ENCODE measurements around the gene SPOCK2. TPM values are rescaled to one million over a fixed set of nuclear protein-coding genes. Genes with fewer than 3 reads are reported as not detected.

The SPOCK2 gene
- total and polyA plus RNA-seq, 2 of the 13 experiments (the other 11 are each of a cell fraction or from before 2014, with no cell fraction given): 8.6 to 30.6 TPM

DNA sequence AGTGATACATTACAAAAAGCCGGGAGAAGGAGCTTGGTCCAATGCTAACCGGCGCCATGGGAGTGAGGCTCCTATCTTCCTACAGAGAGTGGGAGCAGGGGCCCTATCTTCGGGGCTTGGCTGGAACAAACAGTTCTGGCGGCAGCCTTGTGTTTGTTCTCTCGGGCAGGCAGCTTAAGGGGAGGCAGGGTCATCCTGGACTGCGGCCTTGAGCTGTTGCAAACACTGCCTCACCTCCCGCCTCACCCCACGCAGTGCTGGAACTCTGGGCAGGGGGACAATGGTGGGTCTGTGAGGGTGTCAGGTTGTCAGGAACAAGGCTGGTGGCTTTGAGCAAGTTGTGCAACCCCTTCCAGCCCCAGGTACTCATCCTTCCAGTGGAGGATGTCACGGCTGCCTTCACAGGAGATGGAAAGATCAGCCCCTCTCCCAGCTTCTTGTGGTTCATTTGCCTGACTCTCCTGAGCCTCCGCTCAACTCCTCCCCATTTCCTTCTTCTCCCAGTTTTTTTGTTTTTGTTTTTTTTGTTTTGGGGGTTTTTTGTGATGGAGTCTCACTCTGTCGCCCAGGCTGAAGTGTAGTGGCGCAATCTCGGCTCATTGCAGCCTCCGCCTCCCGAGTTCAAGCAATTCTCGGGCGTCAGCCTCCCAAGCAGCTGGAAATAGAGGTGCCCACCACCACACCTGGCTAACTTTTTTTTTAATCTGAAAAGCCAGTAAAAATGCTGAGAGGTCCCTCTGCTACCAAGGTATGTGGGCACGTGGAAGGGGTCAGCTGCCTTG lies 57.4 kb downstream of the SPOCK2 start (continued):
- TF ChIP-seq, protein P1, sequence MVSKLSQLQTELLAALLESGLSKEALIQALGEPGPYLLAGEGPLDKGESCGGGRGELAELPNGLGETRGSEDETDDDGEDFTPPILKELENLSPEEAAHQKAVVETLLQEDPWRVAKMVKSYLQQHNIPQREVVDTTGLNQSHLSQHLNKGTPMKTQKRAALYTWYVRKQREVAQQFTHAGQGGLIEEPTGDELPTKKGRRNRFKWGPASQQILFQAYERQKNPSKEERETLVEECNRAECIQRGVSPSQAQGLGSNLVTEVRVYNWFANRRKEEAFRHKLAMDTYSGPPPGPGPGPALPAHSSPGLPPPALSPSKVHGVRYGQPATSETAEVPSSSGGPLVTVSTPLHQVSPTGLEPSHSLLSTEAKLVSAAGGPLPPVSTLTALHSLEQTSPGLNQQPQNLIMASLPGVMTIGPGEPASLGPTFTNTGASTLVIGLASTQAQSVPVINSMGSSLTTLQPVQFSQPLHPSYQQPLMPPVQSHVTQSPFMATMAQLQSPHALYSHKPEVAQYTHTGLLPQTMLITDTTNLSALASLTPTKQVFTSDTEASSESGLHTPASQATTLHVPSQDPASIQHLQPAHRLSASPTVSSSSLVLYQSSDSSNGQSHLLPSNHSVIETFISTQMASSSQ (IDR thresholded peaks at IDR 0.05; ENCODE audit: low read depth): peak; percentile 62
- TF ChIP-seq, protein P1 (CRISPR knock-in tag; IDR thresholded peaks at IDR 0.05; ENCODE audit: borderline replicate concordance): peak; percentile 92
- TF ChIP-seq RELA (CRISPR knock-in tag; IDR thresholded peaks at IDR 0.05) (0 out of 2 replicates have a peak, but pooled peaks have one; percentile 66), ZC3H4 (CRISPR knock-in tag; IDR thresholded peaks at IDR 0.05; ENCODE audit: borderline replicate concordance) (peak; percentile 38; the same call in 1 of the 2 replicates), NCOR1 (IDR thresholded peaks at IDR 0.05; ENCODE audit: borderline replicate concordance, low read length) (no peak), ZNF530 (CRISPR knock-in tag; IDR thresholded peaks at IDR 0.05; ENCODE audit: low read depth) (no peak), CCAR2 (optimal IDR thresholded peaks at IDR 0.05; ENCODE audit: low read depth, low read length) (no peak), SNRNP70 (IDR thresholded peaks at IDR 0.05; ENCODE audit: low read depth, low read length) (no peak), ZNF790 (CRISPR knock-in tag; IDR thresholded peaks at IDR 0.05; ENCODE audit: borderline replicate concordance) (no peak), FOXJ3 (CRISPR knock-in tag; IDR thresholded peaks at IDR 0.05; ENCODE audit: borderline replicate concordance) (peak; percentile 68; the same call in 1 of the 2 replicates), ZNF335 (CRISPR knock-in tag; IDR thresholded peaks at IDR 0.05) (no peak), HIVEP1 (CRISPR knock-in tag; IDR thresholded peaks at IDR 0.05) (peak; percentile 58; the same call in 1 of the 2 replicates), KDM1A (CRISPR knock-in tag; IDR thresholded peaks at IDR 0.05) (peak; percentile 61; the same call in 1 of the 2 replicates), TEAD2 (CRISPR knock-in tag; IDR thresholded peaks at IDR 0.05) (no peak), ZNF570 (CRISPR knock-in tag; IDR thresholded peaks at IDR 0.05; ENCODE audit: borderline replicate concordance) (no peak), ONECUT2 (CRISPR knock-in tag; IDR thresholded peaks at IDR 0.05) (no peak)
- TF ChIP-seq, protein P2, sequence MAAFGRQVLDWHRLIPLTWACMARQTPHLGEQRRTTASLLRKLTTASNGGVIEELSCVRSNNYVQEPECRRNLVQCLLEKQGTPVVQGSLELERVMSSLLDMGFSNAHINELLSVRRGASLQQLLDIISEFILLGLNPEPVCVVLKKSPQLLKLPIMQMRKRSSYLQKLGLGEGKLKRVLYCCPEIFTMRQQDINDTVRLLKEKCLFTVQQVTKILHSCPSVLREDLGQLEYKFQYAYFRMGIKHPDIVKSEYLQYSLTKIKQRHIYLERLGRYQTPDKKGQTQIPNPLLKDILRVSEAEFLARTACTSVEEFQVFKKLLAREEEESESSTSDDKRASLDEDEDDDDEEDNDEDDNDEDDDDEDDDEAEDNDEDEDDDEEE (CRISPR knock-in tag; IDR thresholded peaks at IDR 0.05): no peak; the same call in 1 of the 2 replicates
- TF ChIP-seq, protein P3, sequence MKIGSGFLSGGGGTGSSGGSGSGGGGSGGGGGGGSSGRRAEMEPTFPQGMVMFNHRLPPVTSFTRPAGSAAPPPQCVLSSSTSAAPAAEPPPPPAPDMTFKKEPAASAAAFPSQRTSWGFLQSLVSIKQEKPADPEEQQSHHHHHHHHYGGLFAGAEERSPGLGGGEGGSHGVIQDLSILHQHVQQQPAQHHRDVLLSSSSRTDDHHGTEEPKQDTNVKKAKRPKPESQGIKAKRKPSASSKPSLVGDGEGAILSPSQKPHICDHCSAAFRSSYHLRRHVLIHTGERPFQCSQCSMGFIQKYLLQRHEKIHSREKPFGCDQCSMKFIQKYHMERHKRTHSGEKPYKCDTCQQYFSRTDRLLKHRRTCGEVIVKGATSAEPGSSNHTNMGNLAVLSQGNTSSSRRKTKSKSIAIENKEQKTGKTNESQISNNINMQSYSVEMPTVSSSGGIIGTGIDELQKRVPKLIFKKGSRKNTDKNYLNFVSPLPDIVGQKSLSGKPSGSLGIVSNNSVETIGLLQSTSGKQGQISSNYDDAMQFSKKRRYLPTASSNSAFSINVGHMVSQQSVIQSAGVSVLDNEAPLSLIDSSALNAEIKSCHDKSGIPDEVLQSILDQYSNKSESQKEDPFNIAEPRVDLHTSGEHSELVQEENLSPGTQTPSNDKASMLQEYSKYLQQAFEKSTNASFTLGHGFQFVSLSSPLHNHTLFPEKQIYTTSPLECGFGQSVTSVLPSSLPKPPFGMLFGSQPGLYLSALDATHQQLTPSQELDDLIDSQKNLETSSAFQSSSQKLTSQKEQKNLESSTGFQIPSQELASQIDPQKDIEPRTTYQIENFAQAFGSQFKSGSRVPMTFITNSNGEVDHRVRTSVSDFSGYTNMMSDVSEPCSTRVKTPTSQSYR (CRISPR knock-in tag; IDR thresholded peaks at IDR 0.05; ENCODE audit: borderline replicate concordance): peak; percentile 77; the same call in 1 of the 2 replicates
- TF ChIP-seq, protein P4, sequence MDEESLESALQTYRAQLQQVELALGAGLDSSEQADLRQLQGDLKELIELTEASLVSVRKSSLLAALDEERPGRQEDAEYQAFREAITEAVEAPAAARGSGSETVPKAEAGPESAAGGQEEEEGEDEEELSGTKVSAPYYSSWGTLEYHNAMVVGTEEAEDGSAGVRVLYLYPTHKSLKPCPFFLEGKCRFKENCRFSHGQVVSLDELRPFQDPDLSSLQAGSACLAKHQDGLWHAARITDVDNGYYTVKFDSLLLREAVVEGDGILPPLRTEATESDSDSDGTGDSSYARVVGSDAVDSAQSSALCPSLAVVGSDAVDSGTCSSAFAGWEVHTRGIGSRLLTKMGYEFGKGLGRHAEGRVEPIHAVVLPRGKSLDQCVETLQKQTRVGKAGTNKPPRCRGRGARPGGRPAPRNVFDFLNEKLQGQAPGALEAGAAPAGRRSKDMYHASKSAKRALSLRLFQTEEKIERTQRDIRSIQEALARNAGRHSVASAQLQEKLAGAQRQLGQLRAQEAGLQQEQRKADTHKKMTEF (CRISPR knock-in tag; IDR thresholded peaks at IDR 0.05): peak; percentile 59

All from HepG2 (cell line).